GM18868 (cell line): ENCODE data around the gene KCNQ1.

Experiments used
- ATAC-seq: cut with Tn5 transposase; IDR thresholded peaks from one replicate; pipeline ENCODE4 v1.9.1; 2021; ENCODE audit warnings: mild to moderate bottlenecking, moderate library complexity; ENCODE audit not compliant: unreplicated experiment

The KCNQ1 gene

GRCh38 chr11:2409611-2410468 is 35.0 kb upstream of the KCNQ1 start:
- no peak for ATAC-seq

GRCh38 chr11:2410616-2411015 is 34.2 kb upstream of the KCNQ1 start:
- ATAC-seq: no peak

GRCh38 chr11:2411446-2412305 is 33.1 kb upstream of the KCNQ1 start:
- no peak for ATAC-seq

- no peak for ATAC-seq
Observed at GRCh38 chr11:2412323-2412722, 32.5 kb upstream of the KCNQ1 start.

- no peak for ATAC-seq
Observed at GRCh38 chr11:2413742-2414579, 30.8 kb upstream of the KCNQ1 start.

GRCh38 chr11:2414616-2415015 is 30.2 kb upstream of the KCNQ1 start:
- ATAC-seq: no peak

GRCh38 chr11:2415171-2415570 is 29.6 kb upstream of the KCNQ1 start:
- no peak for ATAC-seq

- ATAC-seq: no peak
Observed at GRCh38 chr11:2415601-2416380, 29.0 kb upstream of the KCNQ1 start.

GRCh38 chr11:2416765-2417164 is 28.0 kb upstream of the KCNQ1 start:
- no peak for ATAC-seq

- no peak for ATAC-seq
Observed at GRCh38 chr11:2417856-2418692, 26.7 kb upstream of the KCNQ1 start.

- ATAC-seq: no peak
Observed at GRCh38 chr11:2418693-2419360, 26.0 kb upstream of the KCNQ1 start.

- no peak for ATAC-seq
Observed at GRCh38 chr11:2419638-2420501, 24.9 kb upstream of the KCNQ1 start.

- ATAC-seq: no peak
Observed at GRCh38 chr11:2420502-2421225, 24.1 kb upstream of the KCNQ1 start.

- no peak for ATAC-seq
Observed at GRCh38 chr11:2421226-2421994, 23.4 kb upstream of the KCNQ1 start.

GRCh38 chr11:2421996-2422395 is 22.8 kb upstream of the KCNQ1 start:
- no peak for ATAC-seq

GRCh38 chr11:2422461-2423156 is 22.2 kb upstream of the KCNQ1 start:
- ATAC-seq: no peak
